HEK293T (cell line): ENCODE results near the gene CENATAC.
"Not testable (repeated sequence)": the region's sequence is repeated elsewhere in the genome, so short reads cannot be mapped to it uniquely, and the experiment has no call there.

ENCODE experiments used
- ARNT ChIP-seq: fragments of 450-650 bp; IDR thresholded peaks from 2 replicates; pipeline ENCODE4 v1.6.1; 2017; ENCODE audit warnings: mild to moderate bottlenecking
- BHLHE40 ChIP-seq: fragments of 450-650 bp; IDR thresholded peaks from 2 replicates; pipeline ENCODE4 v1.6.1; 2016; ENCODE audit warnings: mild to moderate bottlenecking, moderate library complexity, borderline replicate concordance
- ELF4 ChIP-seq: fragments of 450-650 bp; IDR thresholded peaks from 2 replicates; pipeline ENCODE4 v1.6.1; 2017; ENCODE audit warnings: antibody characterized with exemption
- FOXA1 ChIP-seq: fragments of 450-650 bp; IDR thresholded peaks from 2 replicates; pipeline ENCODE4 v1.6.1; 2016; ENCODE audit warnings: mild to moderate bottlenecking
- FOXK2 ChIP-seq: fragments of 450-650 bp; IDR thresholded peaks from 2 replicates; pipeline ENCODE4 v1.6.1; 2016; ENCODE audit warnings: mild to moderate bottlenecking
- NFRKB ChIP-seq: fragments of 450-650 bp; IDR thresholded peaks from 2 replicates; pipeline ENCODE4 v1.6.1; 2016; ENCODE audit warnings: mild to moderate bottlenecking, moderate library complexity
- SP1 ChIP-seq: fragments of 450-650 bp; IDR thresholded peaks from 2 replicates; pipeline ENCODE4 v1.6.1; 2017
- TARDBP ChIP-seq: fragments of 450-650 bp; IDR thresholded peaks from 2 replicates; pipeline ENCODE4 v1.6.1; 2016

- TF ChIP-seq NFRKB, FOXA1, FOXK2, SP1, ELF4, ARNT, TARDBP, BHLHE40: not testable (repeated sequence)
Observed at GRCh38 chr11:119039471-119039870, 41.5 kb downstream of the CENATAC start.
